ENCODE data around the gene GRIK4. TPM values are rescaled to one million over a fixed set of nuclear protein-coding genes. Genes with fewer than 3 reads are reported as not detected.

The GRIK4 gene
- total and polyA plus RNA-seq, 2 donors (not counting 3 experiments of a cell fraction or from before 2014, with no cell fraction given) = 0.81 to 1.6 TPM

DNA sequence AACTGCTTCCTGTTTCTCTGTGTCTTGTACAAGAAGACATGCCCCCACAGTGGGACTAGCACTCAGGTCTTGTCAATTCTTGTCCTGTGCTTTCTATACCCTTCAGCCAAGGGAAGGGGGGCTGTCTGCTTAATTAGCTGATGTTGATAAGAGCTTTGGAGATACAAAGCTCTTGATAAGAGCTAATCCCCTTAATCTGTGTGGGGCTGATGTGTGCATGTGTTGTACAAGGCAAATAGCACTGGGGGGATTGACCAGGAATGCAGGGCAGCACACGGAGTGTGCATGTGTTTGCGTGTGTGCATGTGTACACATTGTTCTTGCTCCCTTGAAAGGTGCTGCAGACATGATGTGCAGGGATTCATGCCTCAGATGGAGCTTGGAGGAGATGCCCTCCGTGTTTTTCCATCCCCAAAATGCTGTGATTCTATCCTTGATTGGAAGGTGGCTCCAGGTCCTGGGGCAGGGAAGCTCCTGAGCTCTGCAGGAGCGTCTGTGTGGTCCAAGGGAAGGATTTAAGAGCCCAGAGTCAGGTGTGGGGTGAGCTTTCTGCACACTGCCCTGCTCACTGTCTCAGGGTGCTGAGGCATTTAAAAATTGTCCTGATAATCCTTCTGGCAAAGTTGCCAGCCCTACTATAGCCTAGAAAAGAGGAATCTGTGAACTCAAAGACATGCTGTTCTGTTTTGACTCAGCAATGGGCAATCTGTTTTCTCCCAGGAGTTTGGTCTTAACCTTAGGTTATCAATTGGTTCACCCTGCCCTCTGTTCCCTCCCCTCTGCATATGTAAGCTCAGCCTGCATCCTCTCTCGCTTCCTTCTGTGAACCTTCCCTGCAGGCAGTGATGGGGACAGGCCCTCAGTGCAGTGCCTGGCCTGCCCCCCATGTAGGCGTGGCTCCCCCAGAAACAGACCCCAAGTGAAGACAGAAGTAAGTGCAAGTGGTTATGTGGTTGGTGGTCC is 102.0 kb downstream of the GRIK4 start:
- no peak overlapping the region for H3K27ac ChIP-seq (ENCODE audit: insufficient read depth, low read depth, low read length)
- FAIRE-seq (no peak), DNase-seq (ENCODE audit: low read depth, low spot score) (no peak)
- TF ChIP-seq GATA2 (IDR thresholded peaks at IDR 0.05; ENCODE audit: insufficient read depth, insufficient read length, low read depth, low read length) = no peak
- TF ChIP-seq POLR2A (IDR thresholded peaks at IDR 0.05; ENCODE audit: low read depth, low read length) = no peak
- no peak for TF ChIP-seq POLR2AphosphoS5 (IDR thresholded peaks at IDR 0.05; ENCODE audit: insufficient read depth, low read depth, low read length)
- TF ChIP-seq, protein P1, sequence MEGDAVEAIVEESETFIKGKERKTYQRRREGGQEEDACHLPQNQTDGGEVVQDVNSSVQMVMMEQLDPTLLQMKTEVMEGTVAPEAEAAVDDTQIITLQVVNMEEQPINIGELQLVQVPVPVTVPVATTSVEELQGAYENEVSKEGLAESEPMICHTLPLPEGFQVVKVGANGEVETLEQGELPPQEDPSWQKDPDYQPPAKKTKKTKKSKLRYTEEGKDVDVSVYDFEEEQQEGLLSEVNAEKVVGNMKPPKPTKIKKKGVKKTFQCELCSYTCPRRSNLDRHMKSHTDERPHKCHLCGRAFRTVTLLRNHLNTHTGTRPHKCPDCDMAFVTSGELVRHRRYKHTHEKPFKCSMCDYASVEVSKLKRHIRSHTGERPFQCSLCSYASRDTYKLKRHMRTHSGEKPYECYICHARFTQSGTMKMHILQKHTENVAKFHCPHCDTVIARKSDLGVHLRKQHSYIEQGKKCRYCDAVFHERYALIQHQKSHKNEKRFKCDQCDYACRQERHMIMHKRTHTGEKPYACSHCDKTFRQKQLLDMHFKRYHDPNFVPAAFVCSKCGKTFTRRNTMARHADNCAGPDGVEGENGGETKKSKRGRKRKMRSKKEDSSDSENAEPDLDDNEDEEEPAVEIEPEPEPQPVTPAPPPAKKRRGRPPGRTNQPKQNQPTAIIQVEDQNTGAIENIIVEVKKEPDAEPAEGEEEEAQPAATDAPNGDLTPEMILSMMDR (IDR thresholded peaks at IDR 0.05; ENCODE audit: extremely low read depth in 1 of 2, insufficient read depth in 1 of 2, low read depth in 1 of 2, low read length in 2 of 2) = no peak
- no peak for TF ChIP-seq FOS (IDR thresholded peaks at IDR 0.05; ENCODE audit: borderline replicate concordance, insufficient read depth, low read length)
- TF ChIP-seq EZH2 (IDR thresholded peaks at IDR 0.05; ENCODE audit: borderline replicate concordance, low read depth, low read length, severe bottlenecking) = no peak
- TF ChIP-seq, protein P2, sequence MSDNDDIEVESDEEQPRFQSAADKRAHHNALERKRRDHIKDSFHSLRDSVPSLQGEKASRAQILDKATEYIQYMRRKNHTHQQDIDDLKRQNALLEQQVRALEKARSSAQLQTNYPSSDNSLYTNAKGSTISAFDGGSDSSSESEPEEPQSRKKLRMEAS (IDR thresholded peaks at IDR 0.05; ENCODE audit: insufficient read depth, insufficient read length) = no peak
- no peak for TF ChIP-seq JUN (IDR thresholded peaks at IDR 0.05; ENCODE audit: borderline replicate concordance, insufficient read depth, insufficient read length, low read depth)
- TF ChIP-seq MYC (IDR thresholded peaks at IDR 0.05; ENCODE audit: low read depth, low read length) = no peak
- H2AFZ ChIP-seq (ENCODE audit: low read depth, low read length) = no peak overlapping the region
- no peak overlapping the region for H3K9ac ChIP-seq (replicated peaks; ENCODE audit: extremely low read depth, insufficient read depth, low read length)
- no TSS peak for BruUV-seq (replicated peaks)
- peaks cover 10% of the 10 kb centered on the region for H3K4me1 ChIP-seq (ENCODE audit: control insufficient read depth, extremely low read depth, insufficient read depth, low read length)
- no peaks in the 10 kb centered on the region for H3K9me3 ChIP-seq (replicated peaks; ENCODE audit: control insufficient read depth, insufficient read depth, low read length)
- no peaks in the 10 kb centered on the region for H3K36me3 ChIP-seq (ENCODE audit: control insufficient read depth in 2 of 2, extremely low read depth in 1 of 2, insufficient read depth in 2 of 2, low read length in 2 of 2)
- ChIA-PET CTCF (interaction anchor here (1.0 to 1.7 kb wide), 6 partner anchors 14 to 102 kb away, joined by 3 to 11 read pairs (median 4); partner anchors contain the start of gene GRIK4), POLR2A (interaction anchor here (0.6 kb wide), 1 partner anchor 113 kb away, joined by 3 read pairs; no protein-coding TSS in a partner anchor)
- H3K4me3 ChIP-seq (replicated peaks in 1 of 3; ENCODE audit: insufficient read depth in 1 of 3, low read depth in 1 of 3, low read length in 3 of 3) = no peak overlapping the region
- no peak overlapping the region for H3K4me2 ChIP-seq (ENCODE audit: insufficient read depth, low read length)
- dilution Hi-C loops (cut with MboI; ENCODE audit: extremely low pct_ligation_motif_present, low sequenced_read_pairs) = no loop called here
- H3K79me2 ChIP-seq (ENCODE audit: control insufficient read depth, insufficient read depth, low read length) = no peaks in the 10 kb centered on the region
- H3K27me3 ChIP-seq (ENCODE audit: control insufficient read depth in 2 of 2, insufficient read depth in 2 of 2, low read length in 2 of 2) = no peaks in the 10 kb centered on the region
- no peaks in the 10 kb centered on the region for H4K20me1 ChIP-seq (replicated peaks; ENCODE audit: control insufficient read depth, extremely low read depth, insufficient read depth, low read length)
- intact Hi-C loops (cut with micrococcal nuclease) = no loop called here
- H3K9me1 ChIP-seq (replicated peaks; ENCODE audit: control insufficient read depth, extremely low read depth, insufficient read depth, low read length) = no peaks in the 10 kb centered on the region
